GM21360 (cell line): Measurements from ENCODE around the gene GAMT.

ENCODE experiments used
- ATAC-seq: cut with Tn5 transposase; IDR thresholded peaks from one replicate; pipeline ENCODE4 v1.9.1; 2021; ENCODE audit warnings: mild to moderate bottlenecking, moderate library complexity; ENCODE audit not compliant: unreplicated experiment

GAMT gene

DNA sequence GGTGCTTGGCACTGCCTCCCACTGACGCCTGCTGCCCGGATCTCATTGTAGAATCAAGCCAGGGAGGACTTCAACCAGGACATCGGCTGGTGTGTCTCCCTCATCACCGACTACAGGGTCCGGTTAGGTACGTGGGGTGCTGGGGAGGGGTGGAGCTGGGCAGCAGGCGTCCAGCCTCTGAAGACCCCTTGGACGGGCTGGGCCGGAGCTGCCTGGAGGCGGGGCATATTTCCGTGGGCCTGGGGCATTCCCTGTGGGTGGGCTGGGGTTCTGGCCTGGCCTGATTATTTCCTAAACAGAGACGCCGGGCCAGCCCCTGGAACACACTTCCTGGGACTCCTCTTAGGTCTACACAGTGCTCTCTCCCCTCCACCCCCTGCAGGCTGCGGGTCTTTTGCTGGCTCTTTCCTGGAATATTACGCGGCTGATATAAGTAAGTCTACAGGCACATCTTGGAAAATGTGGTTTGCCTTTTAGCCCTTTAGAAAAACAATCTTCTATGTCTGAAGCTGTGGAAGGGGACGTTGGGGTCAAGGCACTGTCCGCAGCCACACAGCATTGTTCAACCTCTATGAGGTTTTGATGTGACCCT lies 32.0 kb downstream of the GAMT start:
- ATAC-seq: no peak

GRCh38 chr19:1366899-1367870 lies 34.2 kb downstream of the GAMT start:
- ATAC-seq: no peak

GRCh38 chr19:1366296-1366695 lies 35.0 kb downstream of the GAMT start:
- no peak for ATAC-seq

DNA sequence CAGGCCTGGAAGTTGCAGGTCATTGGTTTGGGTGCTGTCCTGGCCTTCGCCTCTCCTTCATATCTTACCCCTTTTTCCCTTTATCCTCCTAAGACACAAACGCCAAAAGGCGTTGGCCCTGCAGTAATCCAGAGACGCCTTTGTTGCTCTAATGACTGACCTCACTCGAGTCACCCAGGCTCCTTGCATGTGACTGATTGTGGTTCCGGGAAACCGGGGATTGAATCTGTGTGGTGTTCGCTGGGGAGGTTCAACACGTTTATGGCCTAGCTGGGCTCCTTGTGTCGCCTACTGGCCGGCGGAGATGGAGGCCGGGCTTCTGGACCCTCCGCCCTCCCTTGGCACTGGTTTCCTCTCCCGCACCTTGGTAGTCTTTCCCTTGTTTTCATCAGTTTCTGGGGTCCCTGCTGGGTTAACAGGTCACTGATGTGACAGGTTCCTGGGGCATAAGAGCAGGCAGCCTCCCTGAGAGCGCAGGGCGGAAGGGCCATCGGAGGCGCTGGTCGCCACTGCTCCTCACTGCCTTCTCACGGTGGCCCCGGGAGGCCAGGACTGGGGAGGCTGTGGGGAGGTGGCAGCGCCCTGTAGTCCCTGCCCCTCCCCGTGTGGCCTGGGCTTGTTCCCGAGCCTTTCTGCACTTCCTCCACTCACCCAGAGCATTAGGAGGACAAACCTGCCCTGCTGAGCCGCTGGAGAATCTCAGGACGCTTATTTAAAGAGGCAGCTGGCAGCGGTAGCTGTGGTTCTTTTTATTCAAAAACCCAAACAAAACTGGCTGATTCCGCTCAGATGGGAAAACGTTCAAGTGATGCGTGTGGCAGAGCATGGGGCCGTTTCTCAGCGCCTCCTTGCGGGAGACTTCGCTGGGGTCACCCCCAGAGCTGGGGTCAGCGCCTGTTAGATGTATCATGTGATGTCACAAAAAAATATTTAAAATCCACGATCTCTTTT lies 35.7 kb downstream of the GAMT start:
- ATAC-seq: no peak

GRCh38 chr19:1364070-1364704 lies 37.2 kb downstream of the GAMT start:
- ATAC-seq: no peak

DNA sequence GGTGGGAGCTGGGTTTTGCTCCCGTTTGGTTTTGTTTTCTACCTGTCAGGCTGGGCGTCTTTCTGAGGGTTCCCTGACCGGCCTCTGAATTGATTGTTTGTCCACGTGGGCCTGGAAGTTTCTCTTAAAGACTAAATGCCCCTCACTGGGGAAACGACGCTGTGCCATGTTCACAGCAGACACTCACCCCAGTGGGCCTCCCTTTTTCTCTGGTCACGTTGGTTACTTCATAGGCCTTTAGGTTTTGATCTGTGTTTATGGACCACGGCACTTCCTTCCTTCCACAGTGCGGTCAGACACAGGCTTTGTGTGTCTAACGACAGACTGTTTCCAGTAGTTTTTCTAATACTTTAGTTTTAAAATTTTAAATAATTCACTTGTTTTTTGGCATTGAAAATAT lies 37.7 kb downstream of the GAMT start:
- ATAC-seq: no peak

DNA sequence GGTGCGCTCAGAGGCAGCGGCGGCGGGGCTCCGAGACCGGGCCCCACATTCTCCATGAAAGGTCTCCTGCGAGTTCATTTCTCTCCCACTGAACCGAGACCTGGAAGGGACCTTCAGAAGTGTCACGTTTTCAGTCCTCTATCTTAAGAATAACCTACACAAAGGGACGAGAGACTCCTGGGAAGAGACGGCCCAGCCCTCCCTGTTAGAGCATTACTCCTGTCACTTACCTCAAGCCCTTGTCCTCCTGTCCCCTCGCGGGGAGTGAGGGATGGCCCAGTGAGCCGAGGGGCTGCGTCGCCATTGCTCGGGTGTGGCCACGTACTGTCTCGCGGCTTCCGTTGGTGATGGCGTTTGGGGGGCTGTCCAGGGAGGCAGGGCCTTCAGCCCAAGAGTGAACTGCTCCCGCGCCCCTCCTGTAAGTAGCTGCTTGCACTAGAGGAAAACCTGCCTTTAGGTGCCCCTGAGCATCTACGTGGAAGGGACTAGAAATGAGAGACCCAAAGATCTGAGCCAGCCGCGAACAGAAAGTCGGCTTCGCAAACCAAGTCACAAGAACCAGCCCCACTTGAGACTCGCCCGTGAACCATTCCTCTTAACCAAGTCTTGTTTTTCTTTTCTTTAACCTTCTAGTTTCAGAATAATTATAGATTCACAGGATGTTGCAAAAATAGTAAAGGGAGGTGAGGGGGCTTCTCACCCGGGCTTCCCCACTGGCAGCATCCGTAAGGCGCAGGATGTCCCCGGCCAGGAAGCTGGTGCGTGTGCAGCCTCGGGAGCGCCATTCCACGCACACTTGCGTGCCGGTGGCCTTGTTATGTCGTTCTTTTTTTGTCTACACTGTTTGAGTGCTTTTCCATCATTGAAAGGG lies 38.7 kb downstream of the GAMT start:
- no peak for ATAC-seq

- no peak for ATAC-seq
Measured at GRCh38 chr19:1361601-1362386, 39.5 kb downstream of the GAMT start.

DNA sequence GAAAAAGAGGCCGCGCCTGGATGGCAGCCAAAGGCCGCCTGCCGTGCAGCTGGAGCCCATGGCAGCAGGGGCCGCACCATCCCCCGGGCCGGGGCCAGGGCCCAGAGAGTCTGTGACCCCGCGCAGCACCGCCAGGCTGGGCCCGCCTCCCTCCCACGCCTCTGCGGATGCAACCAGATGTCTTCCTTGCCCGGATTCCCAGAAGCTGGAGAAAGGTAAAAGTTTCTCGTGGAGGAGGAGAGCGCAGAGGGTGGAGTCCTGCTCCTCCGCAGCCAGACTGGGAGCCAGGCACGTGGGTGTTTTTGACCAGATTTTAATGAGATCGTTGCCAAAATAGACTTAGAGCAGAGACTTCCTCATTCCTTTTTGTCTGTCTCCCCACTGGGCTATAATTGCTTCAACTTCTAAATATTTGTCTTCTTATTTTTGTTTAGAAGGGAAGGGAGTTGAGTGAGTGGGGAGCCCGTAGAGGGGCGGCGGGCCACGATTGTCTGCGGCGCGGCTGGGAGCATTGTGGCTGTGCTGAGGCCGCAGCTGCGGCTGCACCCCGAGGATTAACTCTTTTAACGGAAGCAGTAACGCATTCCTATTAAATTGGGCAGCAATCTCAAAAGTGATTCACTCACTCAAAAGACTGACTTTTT lies 40.4 kb downstream of the GAMT start:
- ATAC-seq: no peak

DNA sequence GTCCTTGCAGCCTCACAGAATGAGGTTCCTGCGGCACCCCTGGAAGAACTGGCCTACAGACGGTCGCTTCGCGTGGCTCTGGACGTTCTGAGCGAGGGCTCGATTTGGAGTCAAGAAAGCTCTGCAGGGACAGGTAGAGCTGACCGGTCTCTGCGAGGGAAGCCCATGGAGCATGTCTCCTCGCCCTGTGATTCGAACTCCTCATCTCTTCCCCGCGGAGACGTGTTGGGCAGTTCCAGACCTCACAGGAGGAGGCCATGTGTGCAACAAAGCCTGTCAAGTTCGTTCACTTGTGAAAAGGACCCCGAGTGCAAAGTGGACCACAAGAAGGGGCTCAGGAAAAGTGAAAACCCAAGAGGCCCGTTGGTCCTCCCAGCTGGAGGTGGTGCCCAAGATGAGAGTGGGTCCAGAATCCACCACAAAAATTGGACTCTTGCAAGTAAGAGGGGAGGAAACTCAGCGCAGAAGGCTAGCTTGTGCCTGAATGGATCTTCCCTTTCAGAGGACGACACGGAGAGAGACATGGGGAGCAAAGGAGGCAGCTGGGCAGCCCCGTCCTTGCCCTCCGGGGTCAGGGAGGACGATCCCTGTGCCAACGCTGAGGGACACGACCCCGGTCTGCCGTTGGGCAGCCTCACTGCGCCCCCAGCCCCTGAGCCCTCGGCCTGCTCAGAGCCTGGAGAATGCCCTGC lies 41.1 kb downstream of the GAMT start:
- ATAC-seq: no peak

- no peak for ATAC-seq
Measured at GRCh38 chr19:1357531-1358109, 43.7 kb downstream of the GAMT start.

DNA sequence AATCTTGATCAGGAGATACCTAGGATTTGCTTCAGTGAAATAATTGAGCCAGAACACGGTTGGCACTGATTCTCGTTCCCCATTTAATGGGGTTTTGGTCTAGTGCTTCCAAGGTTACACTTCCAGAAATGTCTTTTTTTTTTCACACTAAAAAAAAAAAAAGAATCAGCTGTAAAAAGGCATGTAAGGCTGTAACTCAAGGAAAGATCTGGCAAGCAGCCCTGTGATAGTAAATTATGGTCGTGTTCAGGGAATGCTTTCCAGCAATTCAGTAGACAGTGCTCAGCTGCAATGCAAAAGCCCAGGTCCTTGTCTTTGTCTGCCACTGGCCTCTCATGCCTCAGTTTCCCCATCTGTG lies 44.9 kb downstream of the GAMT start:
- no peak for ATAC-seq

DNA sequence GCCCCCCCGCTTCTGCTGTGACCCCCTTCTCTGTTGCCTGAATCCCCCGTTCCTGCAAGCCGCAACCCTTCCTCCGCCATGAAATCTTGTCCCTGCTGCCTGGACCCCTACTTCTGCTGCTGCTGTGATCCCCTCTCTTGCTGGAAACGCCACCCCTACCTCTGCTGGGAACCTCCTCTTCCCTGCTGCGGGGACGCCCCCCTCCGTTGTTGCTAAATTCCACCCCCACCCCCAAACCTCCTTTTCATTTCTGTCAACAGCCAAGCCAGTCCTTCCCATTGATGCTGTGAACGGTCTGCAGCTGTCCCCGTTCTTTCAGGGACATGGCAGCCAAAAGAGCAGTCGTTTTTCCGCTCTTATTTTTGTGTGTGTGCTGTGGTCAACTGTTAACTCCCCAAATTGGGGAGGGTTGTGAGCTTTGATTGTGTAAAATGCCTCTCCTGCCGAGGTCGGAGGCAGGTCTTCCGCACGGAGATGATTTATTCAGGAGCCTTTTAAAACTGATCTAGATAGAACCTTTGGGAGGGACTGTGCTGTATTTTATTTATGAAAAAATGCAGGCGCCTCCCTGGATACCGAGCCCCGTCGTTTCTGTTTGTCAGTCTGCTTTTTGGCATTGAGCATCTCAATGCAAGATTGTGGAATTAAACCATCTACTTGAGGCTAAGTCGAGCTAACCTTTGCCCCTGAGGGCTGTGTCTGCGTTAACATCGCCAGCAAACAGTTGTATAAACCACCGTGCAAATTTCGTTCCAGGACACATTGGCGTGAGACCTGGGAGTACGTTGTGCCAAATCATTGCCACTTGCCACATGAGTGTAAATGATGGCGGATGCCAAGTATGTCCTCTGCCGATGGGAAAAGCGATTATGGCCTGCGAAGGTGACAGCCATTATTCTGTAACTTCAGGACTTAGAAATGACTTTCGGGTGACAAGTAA lies 45.5 kb downstream of the GAMT start:
- ATAC-seq: no peak

DNA sequence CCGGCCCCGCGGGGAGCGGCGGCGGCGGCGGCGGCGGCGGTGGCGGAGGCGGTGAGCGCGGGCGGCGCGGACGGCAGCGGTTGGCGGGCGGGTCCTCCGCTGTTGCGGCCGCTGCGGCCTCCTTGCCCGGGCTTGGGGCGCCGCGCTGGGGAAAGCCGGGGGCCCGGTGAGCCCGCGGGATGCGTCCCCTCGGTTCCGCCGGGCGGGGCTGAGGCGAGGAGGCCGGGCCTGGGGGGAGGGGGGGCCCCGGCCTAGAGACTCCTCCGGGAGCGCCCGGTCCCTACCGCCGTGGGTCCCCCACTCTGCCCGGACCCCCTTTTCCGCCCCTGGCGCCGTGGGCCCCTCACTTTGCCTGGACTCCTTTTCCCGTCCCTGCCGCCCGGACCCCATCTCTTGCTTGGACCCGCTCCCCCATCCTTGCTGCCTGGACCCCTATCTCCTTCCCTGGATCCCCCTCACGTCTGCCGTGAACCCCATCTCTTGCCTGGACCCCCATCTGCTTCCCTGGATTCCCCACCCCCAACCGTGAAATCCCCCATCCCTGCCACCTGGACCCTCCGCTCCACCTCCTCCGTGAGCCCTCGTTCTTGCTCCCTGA lies 46.3 kb downstream of the GAMT start:
- ATAC-seq: no peak

DNA sequence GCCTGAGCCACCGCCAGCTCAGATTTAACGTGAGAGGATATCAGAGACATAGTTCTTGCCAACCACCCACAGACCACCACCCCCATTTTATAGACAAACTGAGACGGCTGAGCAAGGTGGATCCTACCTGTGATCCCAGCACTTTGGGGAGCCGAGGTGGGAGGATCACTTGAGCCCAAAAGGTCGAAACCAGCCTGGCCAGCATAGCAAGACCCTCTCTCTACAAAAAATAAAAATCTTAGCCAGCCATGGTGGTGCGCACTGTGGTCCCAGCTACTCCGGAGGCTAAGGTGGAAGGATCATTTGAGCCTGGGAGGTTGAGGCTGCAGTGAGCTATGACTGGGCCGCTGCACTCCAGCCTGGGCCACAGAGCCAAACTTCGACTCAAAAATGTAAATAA lies 48.2 kb downstream of the GAMT start:
- no peak for ATAC-seq

DNA sequence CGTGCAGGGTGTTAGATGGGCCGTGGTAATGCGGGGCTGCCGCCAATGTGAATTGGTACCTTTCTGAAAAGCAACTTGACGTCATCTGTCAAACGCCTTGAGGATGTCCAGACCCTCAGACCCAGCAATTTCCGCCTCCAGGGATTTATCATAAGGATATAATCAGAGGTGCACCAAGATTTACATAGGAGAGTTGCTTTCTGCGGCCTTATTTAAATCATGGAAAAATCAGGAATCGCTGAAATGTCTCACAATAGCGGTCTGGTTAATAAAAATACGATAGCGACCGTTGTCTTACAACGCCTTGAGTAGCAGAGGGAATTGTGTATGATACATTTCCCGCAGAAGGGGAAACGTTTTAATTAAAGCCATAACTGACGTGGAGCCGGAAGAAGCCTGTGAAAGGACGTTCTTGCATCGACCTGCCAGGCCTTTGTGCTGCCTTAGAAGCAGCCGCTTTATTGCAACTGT lies 49.9 kb downstream of the GAMT start:
- no peak for ATAC-seq
